HG02943 (cell line): ENCODE data around the gene CYB561D1.
"Not testable (repeated sequence)": the region's sequence is repeated elsewhere in the genome, so short reads cannot be mapped to it uniquely, and the experiment has no call there.

Experiments
- ATAC-seq: cut with Tn5 transposase; IDR thresholded peaks from one replicate; pipeline ENCODE4 v1.9.1; 2021; ENCODE audit warnings: mild to moderate bottlenecking, low read depth, moderate library complexity; ENCODE audit not compliant: unreplicated experiment

Gene CYB561D1, protein sequence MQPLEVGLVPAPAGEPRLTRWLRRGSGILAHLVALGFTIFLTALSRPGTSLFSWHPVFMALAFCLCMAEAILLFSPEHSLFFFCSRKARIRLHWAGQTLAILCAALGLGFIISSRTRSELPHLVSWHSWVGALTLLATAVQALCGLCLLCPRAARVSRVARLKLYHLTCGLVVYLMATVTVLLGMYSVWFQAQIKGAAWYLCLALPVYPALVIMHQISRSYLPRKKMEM

DNA sequence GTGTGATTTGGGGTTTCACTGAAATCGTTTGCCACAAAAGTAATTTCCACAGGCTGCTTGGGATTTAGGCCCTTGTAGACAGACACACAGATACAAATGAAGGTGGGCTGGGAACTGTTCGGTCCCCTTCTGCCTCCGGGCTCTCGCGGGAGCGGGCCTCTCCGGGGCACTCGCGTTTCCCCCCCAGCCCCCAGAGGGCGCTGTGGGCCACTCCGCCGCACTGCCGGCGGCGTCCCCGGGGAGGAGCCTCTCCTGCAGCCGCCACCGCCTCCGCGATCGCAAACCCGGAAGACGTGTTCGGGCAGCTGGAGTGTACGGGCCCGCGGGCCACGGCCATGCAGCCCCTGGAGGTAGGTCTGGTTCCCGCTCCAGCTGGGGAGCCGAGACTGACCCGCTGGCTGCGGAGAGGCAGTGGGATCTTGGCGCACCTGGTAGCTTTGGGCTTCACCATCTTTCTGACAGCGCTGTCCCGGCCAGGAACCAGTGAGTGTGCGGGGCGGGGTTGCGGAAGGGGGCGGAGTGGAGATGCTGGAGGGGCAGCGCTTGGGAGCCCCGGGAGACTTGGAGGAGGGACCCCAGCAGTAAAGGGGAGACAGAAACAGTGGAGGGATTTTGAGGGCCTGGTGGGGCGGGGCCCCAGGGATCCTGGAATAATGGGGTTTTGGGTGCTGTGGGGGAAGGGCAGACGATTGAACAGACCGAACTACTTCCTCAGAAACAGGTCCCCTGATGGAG lies at the start of gene CYB561D1:
Gene CYB561D1, plus strand, starts transcription at position 290 of the 735 bp plus-strand sequence. Its CDS starts 46 bp downstream, at position 336.
- peak; percentile 87 for ATAC-seq

DNA sequence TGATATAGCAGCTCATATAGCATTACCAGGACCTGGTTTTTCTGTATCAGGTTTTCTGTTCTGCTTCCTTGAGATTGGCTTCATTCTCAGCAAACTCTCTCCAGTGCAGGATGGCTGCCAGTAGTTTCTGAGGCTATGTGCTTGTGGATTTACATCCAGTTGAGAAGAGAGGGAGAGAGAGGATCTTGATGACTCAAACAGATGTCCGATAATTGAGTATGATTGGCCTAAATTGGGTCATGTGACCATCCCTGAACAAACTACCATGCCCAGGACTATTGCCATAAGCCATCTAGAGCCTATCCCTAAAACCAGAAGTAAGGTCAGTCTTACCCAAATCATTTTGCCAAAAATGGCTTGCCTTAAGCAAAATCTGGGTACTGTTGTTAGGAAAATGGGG lies 49.5 kb upstream of the CYB561D1 start:
- no peak for ATAC-seq

DNA sequence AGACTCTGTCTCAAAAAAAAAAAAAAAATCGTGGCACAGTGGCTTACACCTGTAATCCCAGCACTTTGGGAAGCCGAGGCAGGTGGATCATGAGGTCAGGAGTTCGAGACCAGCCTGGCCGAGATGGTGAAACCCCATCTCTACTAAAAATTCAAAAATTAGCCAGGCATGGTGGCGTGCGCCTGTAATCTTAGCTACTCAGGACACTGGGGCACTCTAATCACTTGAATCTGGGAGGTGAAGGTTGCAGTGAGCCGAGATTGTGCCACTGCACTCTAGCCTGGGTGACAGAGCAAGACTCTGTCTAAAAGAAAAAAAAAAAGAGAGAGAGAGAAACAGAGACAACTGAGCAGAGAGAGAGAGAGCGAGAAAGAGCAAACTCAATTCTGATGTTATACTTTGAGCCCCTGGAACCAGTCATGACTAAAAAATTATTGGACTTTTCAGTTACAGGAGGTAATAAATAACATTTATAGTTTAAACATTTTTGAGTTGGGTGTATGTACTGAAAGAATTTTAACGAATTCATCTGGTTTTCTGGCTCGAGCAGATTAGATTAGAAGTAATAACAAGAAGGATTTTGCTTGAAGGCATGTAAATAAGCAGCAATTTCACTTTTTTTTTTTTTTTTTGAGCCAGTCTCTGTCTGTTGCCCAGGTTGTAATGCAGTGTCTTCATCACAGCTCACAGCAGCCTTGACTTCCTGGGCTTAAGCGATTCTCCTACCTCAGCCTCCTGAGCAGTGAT lies 47.8 kb upstream of the CYB561D1 start:
- not testable (repeated sequence) for ATAC-seq

DNA sequence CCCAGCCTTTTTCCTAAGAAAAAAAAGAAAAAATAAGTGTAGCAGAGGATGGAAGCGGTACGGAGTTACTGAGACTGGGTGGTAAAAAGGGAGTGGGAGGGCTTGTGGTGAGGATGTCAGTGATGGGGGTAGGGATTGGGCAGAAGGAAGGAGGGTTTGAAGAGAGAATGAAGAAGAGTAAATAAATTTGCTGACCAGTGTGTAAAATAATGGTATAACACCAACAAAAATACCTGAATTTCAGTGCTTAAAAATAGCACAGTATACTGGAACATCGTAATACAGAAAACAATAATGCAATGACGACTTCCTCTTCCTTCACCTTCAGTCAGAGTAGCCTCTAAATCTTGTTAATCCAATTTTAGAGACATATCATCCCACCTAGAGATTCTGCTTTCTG lies 46.4 kb upstream of the CYB561D1 start:
- ATAC-seq: no peak

DNA sequence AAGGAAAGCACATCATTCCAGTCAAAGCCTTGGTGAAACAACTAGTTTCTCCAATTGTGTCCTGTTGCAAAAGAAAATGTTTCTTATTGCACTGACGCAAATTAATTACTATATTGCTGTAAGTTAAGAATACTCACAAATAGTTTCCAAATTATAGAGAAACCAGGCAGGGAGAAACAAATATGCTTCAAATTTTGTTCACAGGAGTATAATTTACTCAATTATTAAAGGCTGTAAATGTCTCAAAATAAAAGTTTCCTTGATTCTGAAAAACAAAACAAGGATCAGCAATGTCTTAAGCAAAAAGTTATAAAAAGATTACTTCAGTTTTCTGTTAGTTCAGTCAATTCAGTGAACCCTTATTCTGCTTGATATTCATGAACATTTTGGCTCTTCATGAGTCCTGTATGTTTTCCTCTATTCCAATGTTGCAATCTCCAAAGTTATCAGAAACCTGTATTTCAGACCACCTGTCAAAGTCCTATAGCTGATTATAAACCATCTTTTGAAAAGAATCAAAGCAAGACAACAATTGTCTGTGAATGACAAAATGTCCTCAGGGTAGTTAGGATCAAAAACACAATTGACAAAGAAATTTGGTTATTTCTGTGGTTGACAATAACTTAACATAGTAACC lies 39.3 kb upstream of the CYB561D1 start:
- ATAC-seq: no peak

DNA sequence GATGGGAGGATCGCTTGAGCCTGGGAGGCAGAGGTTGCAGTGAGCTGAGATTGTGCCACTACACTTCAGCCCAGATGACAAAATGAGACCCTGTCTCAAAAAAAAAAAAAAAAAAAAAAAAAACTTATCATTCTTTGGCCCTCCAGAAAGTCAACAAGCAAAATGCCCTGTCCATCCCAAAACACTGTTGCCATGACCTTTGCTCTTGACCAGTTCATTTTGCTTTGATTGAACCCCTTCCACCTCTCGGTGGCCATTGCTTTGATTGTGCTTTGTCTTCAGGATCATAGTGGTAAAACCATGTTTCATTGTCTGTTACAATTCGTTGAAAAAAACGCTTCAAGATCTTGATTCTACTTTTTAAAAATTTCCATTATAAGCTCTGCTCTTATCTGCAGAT lies 36.1 kb upstream of the CYB561D1 start:
- no peak for ATAC-seq

DNA sequence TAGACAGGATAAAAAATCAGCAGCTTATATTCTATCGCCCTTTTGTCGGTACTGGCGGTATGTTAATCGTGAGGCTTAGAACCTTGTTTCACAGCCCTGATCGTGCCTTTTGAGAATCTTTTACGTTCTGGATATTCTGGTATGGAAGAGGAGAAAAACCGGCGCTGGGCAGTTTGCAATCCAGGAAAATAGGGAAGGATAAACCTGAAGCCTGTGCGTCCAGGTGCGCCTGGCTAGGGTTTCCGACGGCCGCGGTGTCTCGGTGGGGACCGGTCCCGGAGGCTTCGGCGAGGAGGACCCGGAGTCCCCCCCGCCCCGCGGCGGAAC lies 27.8 kb upstream of the CYB561D1 start:
- ATAC-seq: no peak

DNA sequence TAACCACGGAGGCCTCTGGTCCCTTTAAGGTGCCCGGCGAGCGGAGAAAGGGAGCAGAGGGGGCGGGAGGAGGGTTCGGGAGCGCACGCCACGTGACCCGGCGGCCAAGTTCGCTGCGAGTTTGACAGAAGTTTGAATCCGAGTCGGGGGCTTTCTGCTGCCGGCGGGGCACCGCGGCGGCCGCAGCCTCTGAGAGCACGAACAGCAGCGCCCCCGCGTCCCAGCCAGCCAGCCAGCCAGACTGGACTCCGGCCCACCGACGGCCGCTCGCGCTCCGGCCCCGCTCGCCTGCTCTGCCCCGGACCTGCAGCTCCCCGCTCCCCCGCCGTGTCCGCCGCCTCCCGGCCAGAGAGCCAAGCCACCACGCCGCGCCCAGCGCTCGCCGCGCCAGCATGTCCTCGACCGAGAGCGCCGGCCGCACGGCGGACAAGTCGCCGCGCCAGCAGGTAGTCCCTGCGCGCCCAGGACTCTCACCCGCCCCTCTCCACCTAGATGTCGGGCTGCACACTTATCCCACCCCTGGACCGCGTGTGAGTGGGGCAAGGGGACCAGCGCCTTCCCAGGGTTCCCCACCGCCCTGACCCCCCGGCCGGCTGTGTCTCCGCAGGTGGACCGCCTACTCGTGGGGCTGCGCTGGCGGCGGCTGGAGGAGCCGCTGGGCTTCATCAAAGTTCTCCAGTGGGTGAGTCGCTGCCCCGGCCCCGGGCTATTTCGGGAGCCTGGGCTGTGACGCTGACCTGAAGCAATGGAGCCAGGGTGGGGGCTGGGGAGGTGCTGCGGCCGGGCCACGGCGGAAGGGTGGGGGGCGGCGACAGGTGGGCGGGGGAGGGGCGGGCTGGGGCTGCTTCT lies 27.2 kb upstream of the CYB561D1 start, which contains the start of gene SYPL2:
Gene SYPL2, plus strand, starts transcription at position 95 of the 849 bp plus-strand sequence. Its CDS starts 298 bp downstream, at position 393.
- no peak for ATAC-seq

DNA sequence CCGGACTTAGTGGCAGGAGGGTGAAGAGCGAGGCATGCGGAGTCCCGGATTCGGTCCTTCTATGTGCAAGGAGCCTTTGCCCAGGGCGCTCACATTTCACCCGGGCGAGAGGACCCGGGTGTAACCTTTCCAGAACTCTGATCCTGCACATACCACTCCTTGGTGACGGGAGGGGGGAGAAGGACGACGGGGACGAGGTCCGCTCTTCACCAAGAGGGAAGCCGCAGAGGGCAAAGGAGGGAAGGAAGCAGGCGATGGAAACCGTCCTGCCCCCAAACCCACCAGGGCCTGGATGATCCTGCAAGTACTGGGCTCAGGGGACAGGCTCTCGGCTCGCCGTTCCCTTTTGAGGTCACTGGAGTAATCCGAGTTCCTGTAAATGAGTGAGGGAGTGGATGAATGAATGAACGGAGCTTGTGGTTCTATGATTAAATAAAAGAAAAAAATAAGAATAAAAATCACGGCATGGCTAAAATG lies 26.6 kb upstream of the CYB561D1 start:
- no peak for ATAC-seq

DNA sequence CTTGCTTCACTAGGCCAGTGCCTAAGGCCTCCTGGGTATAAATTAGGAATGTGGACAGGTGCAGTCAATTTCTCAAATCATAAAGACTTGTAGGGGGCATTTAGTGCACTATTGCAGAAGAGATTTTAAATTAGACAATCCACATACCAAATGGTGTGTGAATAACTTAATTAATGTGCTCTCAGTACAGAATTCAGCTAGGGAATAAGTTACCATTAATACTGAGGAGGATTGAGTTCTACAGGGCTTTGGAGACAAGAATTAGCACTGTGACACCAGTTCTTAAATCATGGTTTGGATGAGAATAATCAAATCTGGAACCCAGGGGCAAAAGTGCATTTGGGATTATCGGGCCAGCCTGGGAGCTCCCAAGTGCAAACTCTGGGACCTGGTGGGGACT lies 25.8 kb upstream of the CYB561D1 start:
- no peak for ATAC-seq

DNA sequence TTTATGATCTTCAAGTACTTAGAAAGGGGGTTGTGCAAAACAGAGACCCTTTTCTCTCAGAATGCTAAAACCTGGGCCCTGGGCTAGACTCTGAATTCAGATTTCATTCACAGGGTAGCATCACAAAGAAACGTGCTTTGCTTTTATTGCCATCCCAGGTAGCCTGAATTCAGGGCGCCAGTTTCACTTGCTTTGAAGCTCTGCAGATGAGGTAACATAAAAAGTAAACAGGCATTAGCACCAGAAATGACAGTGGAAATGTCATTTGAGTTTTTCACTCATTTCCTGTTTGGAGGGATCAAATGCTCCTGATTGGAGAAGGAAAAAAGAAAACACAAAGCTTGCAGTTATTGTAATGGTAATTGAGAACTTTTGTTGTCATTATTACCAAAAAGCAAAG lies 25.0 kb upstream of the CYB561D1 start:
- ATAC-seq: no peak

DNA sequence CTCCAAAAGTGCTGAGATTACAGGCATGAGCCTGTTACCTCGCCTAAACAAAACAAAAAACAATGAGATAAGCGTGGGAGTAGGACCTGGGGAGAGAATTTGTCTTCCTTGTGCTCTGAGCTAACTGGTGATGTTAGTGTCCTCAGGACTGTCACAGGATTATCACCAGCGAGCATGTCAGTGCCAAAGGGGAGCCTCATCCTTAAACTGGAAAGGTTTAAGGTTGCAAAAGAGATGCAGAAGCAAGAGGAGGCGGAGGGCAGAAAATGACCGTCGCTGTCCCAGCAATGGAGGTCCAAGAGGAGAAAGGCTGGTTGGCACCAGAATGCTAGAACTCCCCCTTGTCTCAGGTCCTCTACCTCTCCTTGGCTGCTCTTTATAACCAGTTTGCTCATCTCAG lies 23.6 kb upstream of the CYB561D1 start:
- no peak for ATAC-seq

DNA sequence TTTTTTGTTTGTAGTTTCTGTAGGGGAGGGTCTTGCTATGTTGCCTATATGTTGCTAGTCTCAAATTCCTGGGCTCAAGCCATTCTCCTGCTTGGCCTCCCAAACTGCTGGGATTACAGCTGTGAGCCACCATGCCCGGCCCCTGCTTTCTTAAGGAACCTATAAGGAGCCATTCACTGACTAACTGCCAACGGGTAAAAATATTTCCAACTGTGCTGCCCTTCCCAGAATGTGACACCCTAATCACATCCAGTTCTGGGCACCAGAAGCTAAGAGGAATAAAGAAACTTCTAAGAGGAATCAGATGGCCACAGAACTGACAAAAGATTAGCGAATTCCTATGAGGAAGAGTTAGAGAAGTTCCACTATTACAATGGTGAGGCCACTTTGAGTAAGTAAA lies 21.1 kb upstream of the CYB561D1 start:
- no peak for ATAC-seq

DNA sequence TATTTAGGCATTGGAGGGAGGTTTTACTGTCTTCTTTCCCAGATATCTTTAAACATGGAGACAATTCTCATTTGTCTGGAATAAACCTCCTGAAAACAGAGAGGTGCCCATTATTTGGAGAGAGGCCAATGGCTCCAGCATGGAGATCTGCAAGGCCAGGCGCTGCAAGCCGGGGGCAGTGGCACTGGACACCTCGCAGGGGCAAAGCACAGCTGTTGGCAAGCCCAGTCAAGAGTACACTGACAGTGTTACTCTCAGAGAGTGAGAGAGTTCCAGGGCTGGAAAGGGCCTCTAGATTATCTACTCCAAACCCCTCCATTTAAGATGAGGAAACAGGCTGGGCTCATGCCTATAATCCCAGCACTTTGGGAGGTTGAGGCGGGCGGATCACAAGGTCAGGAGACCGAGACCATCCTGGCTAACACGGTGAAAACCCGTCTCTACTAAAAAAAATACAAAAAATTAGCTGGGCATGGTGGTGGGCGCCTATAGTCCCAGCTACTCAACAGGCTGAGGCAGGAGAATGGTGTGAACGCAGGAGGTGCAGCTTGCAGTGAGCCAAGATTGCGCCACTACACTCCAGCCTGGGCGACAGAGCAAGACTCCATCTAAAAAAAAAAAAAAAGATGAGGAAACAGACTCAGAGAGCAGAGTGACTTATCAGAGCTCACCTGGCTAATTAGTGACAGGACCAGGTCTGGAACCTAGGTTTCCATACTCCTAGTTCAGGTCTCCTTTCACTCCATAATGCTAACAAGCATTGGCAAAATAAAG lies 20.4 kb upstream of the CYB561D1 start:
- not testable (repeated sequence) for ATAC-seq

DNA sequence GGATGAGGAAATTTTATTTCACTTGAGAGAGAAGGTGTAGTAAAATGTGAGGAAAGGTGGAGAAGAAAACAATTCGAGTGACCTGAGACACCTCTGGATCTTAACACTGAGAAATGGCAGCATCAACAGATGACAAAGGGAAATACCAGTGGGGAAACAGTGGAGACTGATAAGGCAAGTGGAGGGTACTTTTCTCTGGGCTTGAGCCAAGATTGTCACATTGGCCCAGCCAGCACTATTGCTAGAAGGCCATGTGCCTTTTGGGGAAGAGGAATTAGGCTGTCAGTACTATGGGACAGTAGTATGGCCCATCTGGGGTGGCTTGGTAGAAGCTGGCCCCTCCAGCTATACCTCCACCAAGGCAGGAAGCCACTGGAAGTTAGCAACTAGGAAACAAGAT lies 19.2 kb upstream of the CYB561D1 start:
- no peak for ATAC-seq

DNA sequence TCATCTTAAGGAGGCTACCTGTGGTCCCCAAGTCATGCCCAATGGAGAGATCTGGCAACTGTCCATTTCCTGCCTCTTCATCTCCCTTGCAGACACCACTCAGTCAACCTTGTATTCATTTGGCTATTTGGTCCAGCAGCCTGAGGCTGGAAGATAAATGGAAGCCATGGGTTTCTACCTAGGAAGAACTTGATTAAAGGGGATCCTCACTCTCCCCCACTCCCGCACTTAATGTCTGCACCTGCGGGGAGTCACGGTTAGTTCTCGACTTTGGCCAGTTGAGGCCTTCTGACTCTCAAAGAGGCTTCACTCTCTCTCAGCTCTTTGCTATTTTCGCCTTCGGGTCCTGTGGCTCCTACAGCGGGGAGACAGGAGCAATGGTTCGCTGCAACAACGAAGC lies 18.6 kb upstream of the CYB561D1 start:
- ATAC-seq: no peak

DNA sequence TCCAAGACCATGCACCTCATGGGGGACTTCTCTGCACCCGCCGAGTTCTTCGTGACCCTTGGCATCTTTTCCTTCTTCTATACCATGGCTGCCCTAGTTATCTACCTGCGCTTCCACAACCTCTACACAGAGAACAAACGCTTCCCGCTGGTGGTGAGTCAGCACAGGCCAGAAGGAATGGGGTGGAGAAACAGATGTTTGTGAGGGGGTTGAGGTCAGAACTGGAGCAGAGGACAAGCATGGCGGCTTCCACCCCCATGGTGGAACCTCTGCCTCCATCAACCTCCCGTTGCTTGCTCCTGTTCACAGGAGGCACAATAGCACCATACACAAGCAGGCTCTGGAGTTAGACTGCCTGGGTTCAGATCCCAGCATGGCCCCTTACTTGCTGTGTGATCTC lies 17.1 kb upstream of the CYB561D1 start:
- ATAC-seq: no peak

DNA sequence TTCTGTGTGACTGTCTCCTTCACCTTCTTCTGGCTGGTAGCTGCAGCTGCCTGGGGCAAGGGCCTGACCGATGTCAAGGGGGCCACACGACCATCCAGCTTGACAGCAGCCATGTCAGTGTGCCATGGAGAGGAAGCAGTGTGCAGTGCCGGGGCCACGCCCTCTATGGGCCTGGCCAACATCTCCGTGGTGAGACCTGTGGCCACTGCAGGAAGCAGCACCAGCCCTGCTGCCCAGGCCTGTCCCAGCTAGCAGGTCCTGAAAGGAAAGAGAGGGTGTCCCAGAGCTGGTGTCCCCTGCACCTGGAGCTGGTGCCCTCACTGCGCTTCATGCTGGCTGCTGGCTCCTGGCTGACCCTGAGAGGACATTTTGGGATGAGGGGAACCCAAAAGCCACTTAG lies 16.1 kb upstream of the CYB561D1 start:
- no peak for ATAC-seq

DNA sequence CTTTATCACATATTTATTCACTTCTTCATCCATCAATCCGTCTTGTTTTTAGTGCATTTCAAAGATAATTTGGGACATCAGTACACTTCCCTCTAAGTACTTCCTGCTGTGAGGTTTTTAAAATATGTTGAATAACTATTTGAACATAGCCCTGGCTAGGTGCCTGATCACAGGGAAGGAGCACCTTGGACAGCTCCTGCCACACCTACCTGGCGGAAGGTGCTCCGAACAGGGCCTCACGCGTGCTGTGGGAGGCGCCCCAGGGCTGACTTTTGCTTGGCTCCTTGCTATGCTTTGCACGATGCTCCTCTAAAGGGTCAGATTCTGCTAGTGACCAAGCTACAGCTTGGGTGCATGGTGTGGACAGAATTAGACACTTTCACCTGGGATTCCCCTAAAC lies 15.1 kb upstream of the CYB561D1 start:
- no peak for ATAC-seq
